GM12875 (cell line): ENCODE results near the gene PIGT.

Source experiments
- H3K4me3 ChIP-seq: one replicate; pipeline ENCODE4 v1.5.1; 2011; ENCODE audit warnings: low read depth, low read length, control low read depth
- TF ChIP-seq, protein P1 (sequence below): IDR thresholded peaks from 2 replicates; pipeline ENCODE4 v1.5.1; 2011; ENCODE audit warnings: low read depth, mild to moderate bottlenecking, control low read depth, inconsistent platforms, low read length, moderate library complexity, borderline replicate concordance; ENCODE audit not compliant: insufficient read depth

Gene PIGT

GRCh38 chr20:45440424-45440823 lies 24.5 kb downstream of the PIGT start:
- H3K4me3 ChIP-seq, result no peak overlapping the region
- TF ChIP-seq, protein P1, sequence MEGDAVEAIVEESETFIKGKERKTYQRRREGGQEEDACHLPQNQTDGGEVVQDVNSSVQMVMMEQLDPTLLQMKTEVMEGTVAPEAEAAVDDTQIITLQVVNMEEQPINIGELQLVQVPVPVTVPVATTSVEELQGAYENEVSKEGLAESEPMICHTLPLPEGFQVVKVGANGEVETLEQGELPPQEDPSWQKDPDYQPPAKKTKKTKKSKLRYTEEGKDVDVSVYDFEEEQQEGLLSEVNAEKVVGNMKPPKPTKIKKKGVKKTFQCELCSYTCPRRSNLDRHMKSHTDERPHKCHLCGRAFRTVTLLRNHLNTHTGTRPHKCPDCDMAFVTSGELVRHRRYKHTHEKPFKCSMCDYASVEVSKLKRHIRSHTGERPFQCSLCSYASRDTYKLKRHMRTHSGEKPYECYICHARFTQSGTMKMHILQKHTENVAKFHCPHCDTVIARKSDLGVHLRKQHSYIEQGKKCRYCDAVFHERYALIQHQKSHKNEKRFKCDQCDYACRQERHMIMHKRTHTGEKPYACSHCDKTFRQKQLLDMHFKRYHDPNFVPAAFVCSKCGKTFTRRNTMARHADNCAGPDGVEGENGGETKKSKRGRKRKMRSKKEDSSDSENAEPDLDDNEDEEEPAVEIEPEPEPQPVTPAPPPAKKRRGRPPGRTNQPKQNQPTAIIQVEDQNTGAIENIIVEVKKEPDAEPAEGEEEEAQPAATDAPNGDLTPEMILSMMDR, result no peak

DNA sequence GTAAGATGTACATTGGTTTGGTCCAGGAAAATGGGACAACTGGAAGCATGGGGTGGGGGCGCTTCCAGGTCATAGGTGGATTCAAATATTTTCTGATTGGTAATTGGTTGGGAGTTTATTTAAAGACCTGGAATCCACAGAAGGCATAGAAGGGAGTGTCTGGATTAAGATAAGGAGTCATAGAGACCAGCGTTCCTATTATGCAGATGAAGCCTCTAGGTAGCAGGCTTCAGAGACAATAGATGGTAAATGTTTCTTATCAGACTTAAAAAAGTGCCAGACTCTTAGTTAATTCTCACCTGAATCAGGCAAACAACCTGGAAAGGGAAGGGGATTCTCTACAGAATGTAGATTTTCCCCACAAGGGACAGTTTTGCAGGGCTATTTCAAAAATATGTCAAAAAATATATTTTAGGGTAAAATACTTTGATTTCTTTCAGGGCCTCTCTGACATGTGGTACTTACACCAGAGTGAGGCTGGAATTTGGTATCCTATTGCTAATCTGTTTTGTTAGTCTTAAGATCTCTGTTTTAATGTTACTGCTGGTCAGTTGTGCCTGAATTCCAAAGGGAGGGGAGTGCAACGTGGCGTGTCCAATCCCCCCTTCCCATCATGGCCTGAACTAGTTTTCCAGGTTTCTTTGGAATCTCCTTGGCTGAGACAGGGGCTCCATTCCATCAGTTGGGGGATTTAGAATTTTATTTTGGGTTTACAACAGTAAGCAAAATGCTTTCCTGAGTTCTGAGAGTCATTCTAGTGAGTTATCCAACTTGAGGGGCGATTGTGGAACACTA lies 25.1 kb downstream of the PIGT start:
- TF ChIP-seq, protein P1, result no peak
- H3K4me3 ChIP-seq, result no peak overlapping the region

- no peak overlapping the region for H3K4me3 ChIP-seq
- TF ChIP-seq, protein P1, result no peak
Observed at GRCh38 chr20:45441746-45442145, 25.8 kb downstream of the PIGT start.

GRCh38 chr20:45444050-45444449 lies 28.1 kb downstream of the PIGT start:
- TF ChIP-seq, protein P1, result no peak
- H3K4me3 ChIP-seq, result no peak overlapping the region

GRCh38 chr20:45445805-45446562 lies 30.0 kb downstream of the PIGT start:
- TF ChIP-seq, protein P1, result peak; percentile 77
- no peak overlapping the region for H3K4me3 ChIP-seq

DNA sequence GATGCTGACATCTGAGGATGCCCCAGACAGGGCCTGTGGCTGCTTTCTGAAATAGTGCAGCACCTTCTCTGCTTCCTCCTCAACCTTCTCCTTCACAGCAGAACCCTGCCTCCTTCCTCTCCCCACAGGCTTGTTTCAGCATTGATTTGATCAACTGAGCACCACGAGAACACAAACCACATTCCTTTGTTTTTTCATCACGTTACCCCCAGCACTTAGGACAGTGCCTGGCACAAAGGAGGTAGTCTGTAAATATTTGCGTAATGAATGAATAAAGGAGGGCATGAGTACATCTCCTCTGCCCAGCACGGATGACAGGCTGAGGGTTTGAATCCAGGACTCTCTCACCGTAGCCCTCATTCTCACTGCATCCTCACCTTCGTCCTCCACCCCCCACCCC lies 32.3 kb downstream of the PIGT start:
- no peak overlapping the region for H3K4me3 ChIP-seq
- TF ChIP-seq, protein P1, result no peak
